DMS114 treated with DMSO at 0.1 percent for 48 hours (cell line): Measurements from ENCODE around the gene ATP8B1.
"Not testable (repeated sequence)": the region's sequence is repeated elsewhere in the genome, so short reads cannot be mapped to it uniquely, and the experiment has no call there.

Experiments used
- DNase-seq: peaks from one replicate; lab custom pipeline; 2025; ENCODE audit not compliant: unreplicated experiment; lab: John Stamatoyannopoulos, UW

Gene ATP8B1

GRCh38 chr18:57803103-57803969 is at the start of gene ATP8B1:
Gene ATP8B1 (minus strand): TSS chr18:57803315. CDS start chr18:57731807, 71,508 bp downstream.
- no peak for DNase-seq

GRCh38 chr18:57850063-57850462 is 46.9 kb upstream of the ATP8B1 start:
- no peak for DNase-seq

GRCh38 chr18:57848374-57848773 is 45.3 kb upstream of the ATP8B1 start:
- not testable (repeated sequence) for DNase-seq

GRCh38 chr18:57847431-57847830 is 44.3 kb upstream of the ATP8B1 start:
- DNase-seq = not testable (repeated sequence)

GRCh38 chr18:57846258-57846657 is 43.1 kb upstream of the ATP8B1 start:
- DNase-seq = no peak

- no peak for DNase-seq
Observed at GRCh38 chr18:57845605-57846074, 42.5 kb upstream of the ATP8B1 start.

- no peak for DNase-seq
Observed at GRCh38 chr18:57844319-57844718, 41.2 kb upstream of the ATP8B1 start.

- DNase-seq = no peak
Observed at GRCh38 chr18:57843386-57843785, 40.3 kb upstream of the ATP8B1 start.

GRCh38 chr18:57841568-57841967 is 38.5 kb upstream of the ATP8B1 start:
- DNase-seq = no peak

GRCh38 chr18:57839942-57840381 is 36.8 kb upstream of the ATP8B1 start:
- no peak for DNase-seq

GRCh38 chr18:57837917-57838548 is 34.9 kb upstream of the ATP8B1 start:
- no peak for DNase-seq

- DNase-seq = no peak
Observed at GRCh38 chr18:57836557-57836956, 33.4 kb upstream of the ATP8B1 start.

- no peak for DNase-seq
Observed at GRCh38 chr18:57835904-57836303, 32.8 kb upstream of the ATP8B1 start.

- no peak for DNase-seq
Observed at GRCh38 chr18:57834616-57835015, 31.5 kb upstream of the ATP8B1 start.

- DNase-seq = no peak
Observed at GRCh38 chr18:57833441-57834101, 30.5 kb upstream of the ATP8B1 start.

GRCh38 chr18:57832730-57833129 is 29.6 kb upstream of the ATP8B1 start:
- no peak for DNase-seq

- DNase-seq = no peak
Observed at GRCh38 chr18:57831597-57832377, 28.7 kb upstream of the ATP8B1 start.

- no peak for DNase-seq
Observed at GRCh38 chr18:57827646-57828045, 24.5 kb upstream of the ATP8B1 start.

- DNase-seq = no peak
Observed at GRCh38 chr18:57826252-57826651, 23.1 kb upstream of the ATP8B1 start.

- DNase-seq = not testable (repeated sequence)
Observed at GRCh38 chr18:57820583-57820982, 17.5 kb upstream of the ATP8B1 start.
